C1 segment of cervical spinal cord (tissue), 14 donors: ENCODE data around the gene IL17RB.

Experiments
- DNase-seq, 14 donors: peaks; one replicate each; lab custom pipeline; 2025; lab: John Stamatoyannopoulos, UW

IL17RB gene

GRCh38 chr3:53811143-53811927, 35.0 kb upstream of the IL17RB start:
- no peak for DNase-seq

- no peak for DNase-seq
Observed at GRCh38 chr3:53812434-53812833, 33.9 kb upstream of the IL17RB start.

GRCh38 chr3:53813229-53813628, 33.1 kb upstream of the IL17RB start:
- DNase-seq: no peak

GRCh38 chr3:53813876-53814275, 32.5 kb upstream of the IL17RB start:
- DNase-seq: no peak

- DNase-seq: no peak
Observed at GRCh38 chr3:53815067-53815466, 31.3 kb upstream of the IL17RB start.

GRCh38 chr3:53815651-53816050, 30.7 kb upstream of the IL17RB start:
- no peak for DNase-seq

- peak in 5 of 14 donors; percentile 12 to 22 (median 19) for DNase-seq
Observed at GRCh38 chr3:53816425-53816824, 29.9 kb upstream of the IL17RB start.

GRCh38 chr3:53817211-53817610, 29.2 kb upstream of the IL17RB start:
- DNase-seq: no peak

GRCh38 chr3:53817809-53818208, 28.6 kb upstream of the IL17RB start:
- DNase-seq: no peak

GRCh38 chr3:53818221-53819162, 27.9 kb upstream of the IL17RB start:
- no peak for DNase-seq

- no peak for DNase-seq
Observed at GRCh38 chr3:53819163-53819868, 27.1 kb upstream of the IL17RB start.

GRCh38 chr3:53820084-53820483, 26.3 kb upstream of the IL17RB start:
- no peak for DNase-seq

- no peak for DNase-seq
Observed at GRCh38 chr3:53820756-53821580, 25.4 kb upstream of the IL17RB start.

GRCh38 chr3:53821631-53822121, 24.7 kb upstream of the IL17RB start:
- DNase-seq: no peak

- DNase-seq: no peak
Observed at GRCh38 chr3:53822331-53822741, 24.0 kb upstream of the IL17RB start.

- no peak for DNase-seq
Observed at GRCh38 chr3:53823026-53823955, 23.1 kb upstream of the IL17RB start.

GRCh38 chr3:53823956-53824657, 22.3 kb upstream of the IL17RB start:
- no peak for DNase-seq

GRCh38 chr3:53824795-53825194, 21.6 kb upstream of the IL17RB start:
- no peak for DNase-seq

- no peak for DNase-seq
Observed at GRCh38 chr3:53826048-53826447, 20.3 kb upstream of the IL17RB start.
